GM12878 (cell line): Measurements from ENCODE around the gene ANKRD11.

Source experiments
- CTCF ChIP-seq, 3 experiments: IDR thresholded peaks in 2 of 3; conservative IDR thresholded peaks in 1 of 3; 2 replicates each; pipeline ENCODE4 v1.5.1; 2011; ENCODE audit warnings: low read depth in 3 of 3, low read length in 3 of 3, mild to moderate bottlenecking in 3 of 3, control low read depth in 2 of 3, moderate library complexity in 2 of 3, inconsistent platforms in 1 of 3, mixed read lengths in 1 of 3; ENCODE audit not compliant: control insufficient read depth in 2 of 3, insufficient read depth in 1 of 3; ENCODE audit errors: extremely low read depth in 1 of 3
- FOXK2 ChIP-seq: fragments of 450-650 bp; IDR thresholded peaks from 2 replicates; pipeline ENCODE4 v1.6.1; 2017; ENCODE audit warnings: mild to moderate bottlenecking, moderate library complexity

GRCh38 chr16:89536886-89537548 is 46.7 kb upstream of the ANKRD11 start:
- TF ChIP-seq CTCF (IDR thresholded peaks at IDR 0.05 in 2 of 3, conservative IDR thresholded peaks at IDR 0.05 in 1 of 3; ENCODE audit: control insufficient read depth in 2 of 3, extremely low read depth in 1 of 3, insufficient read depth in 1 of 3, low read depth in 3 of 3, low read length in 3 of 3) (no peak), FOXK2 (no peak)
